Measurements from ENCODE around the gene TRMT10B. TPM values are rescaled to one million over a fixed set of nuclear protein-coding genes. Genes with fewer than 3 reads are reported as not detected.

TRMT10B gene
- total and polyA plus RNA-seq, 12 donors, result 2.6 to 6.5 (median 3.6) TPM

DNA sequence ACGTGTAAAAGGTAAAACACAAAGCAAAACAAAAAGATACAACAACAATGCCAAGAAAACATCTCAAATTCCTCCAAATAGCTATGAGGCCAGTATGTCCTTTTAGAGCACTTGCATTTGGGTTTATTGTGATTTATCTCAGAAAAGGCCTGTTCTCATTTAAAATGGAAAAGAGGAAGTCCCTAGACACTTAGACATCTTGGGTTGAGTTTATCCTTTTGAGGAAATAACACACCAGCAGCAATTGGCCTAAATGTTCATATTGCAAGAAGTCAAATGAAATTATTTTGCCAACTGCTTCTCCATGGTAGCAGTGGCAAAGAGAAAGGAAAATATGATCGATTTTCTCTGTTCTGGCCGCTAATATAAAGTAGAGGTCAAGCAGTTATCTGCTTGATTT lies 43.6 kb upstream of the TRMT10B start:
- ATAC-seq (no peak), DNase-seq (no peak)
- H3K4me3 ChIP-seq, result no peak overlapping the region
- intact Hi-C loops (cut with DNase I), result no loop called here
- no peaks in the 10 kb centered on the region for H3K36me3 ChIP-seq
- 84 to 88% methylated on average over 3 of the region's 3 CpGs for WGBS, 2 donors
- H3K27ac ChIP-seq, result no peak overlapping the region
- no peak for TF ChIP-seq CTCF (IDR thresholded peaks at IDR 0.05)
- H3K4me1 ChIP-seq, result no peaks in the 10 kb centered on the region
- no peaks in the 10 kb centered on the region for H3K9me3 ChIP-seq
- peaks cover 0 to 10% (median 4%) of the 10 kb centered on the region in 7 donors for H3K27me3 ChIP-seq

DNA sequence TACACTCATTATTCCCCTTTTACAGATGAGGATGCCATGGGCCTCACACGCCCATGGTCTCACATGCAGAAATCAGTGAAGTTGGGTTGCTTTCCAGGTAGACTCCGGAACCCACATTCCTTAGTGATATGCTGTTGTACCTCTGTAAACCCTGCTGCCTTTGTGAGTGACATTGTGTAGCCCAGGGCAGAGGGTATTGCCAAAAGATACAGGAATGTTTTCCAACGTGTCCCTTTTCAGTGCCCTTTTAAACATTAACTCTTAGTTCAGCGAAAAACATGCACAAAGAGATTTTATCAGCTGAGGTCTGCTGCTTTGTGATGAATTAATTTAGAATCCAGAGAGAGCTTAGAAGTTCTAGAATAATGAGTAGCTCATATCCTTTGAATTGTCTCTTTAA lies 38.3 kb upstream of the TRMT10B start:
- intact Hi-C loops (cut with DNase I), result no loop called here
- TF ChIP-seq CTCF (IDR thresholded peaks at IDR 0.05), result no peak
- DNase-seq (no peak), ATAC-seq (no peak)
- Histone ChIP-seq H3K27ac (no peak overlapping the region), H3K4me3 (no peak overlapping the region), H3K9me3 (no peaks in the 10 kb centered on the region), H3K4me1 (no peaks in the 10 kb centered on the region), H3K27me3 (peaks cover 0 to 3% (median 0%) of the 10 kb centered on the region in 7 donors), H3K36me3 (no peaks in the 10 kb centered on the region)
- WGBS, 2 donors, result 73 to 79% methylated on average over 4 of the region's 4 CpGs

DNA sequence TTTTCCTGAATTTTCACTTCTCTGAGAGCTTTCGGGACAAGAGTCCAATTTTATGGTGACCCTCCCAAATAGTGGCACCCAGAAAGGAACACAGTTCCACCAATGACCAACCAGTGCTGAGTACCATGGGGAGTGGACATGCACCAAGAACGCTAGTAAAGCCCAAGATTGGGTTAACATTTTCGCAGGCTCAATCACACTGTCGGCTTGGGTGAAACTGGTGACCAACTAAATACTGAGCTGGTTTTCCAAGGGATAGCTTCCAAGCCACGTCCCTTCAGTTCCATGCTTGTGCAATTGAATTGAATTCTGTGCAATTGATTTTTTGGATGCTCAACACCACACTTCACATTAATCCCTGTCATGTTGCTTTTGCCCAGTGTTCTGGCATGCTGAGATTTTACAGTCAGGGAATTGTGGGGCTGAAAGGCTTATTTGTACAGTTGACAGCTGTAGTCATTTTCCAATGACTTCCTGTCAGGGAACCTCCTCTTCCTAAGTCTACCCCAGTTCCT lies 37.6 kb upstream of the TRMT10B start:
- peaks cover 0 to 3% (median 0%) of the 10 kb centered on the region in 7 donors for H3K27me3 ChIP-seq
- no peaks in the 10 kb centered on the region for H3K36me3 ChIP-seq
- 86 to 92% methylated on average over 5 of the region's 5 CpGs for WGBS, 2 donors
- no peaks in the 10 kb centered on the region for H3K9me3 ChIP-seq
- intact Hi-C loops (cut with DNase I), result no loop called here
- no peak overlapping the region for H3K4me3 ChIP-seq
- DNase-seq (no peak), ATAC-seq (no peak)
- no peaks in the 10 kb centered on the region for H3K4me1 ChIP-seq
- no peak for TF ChIP-seq CTCF (IDR thresholded peaks at IDR 0.05)
- no peak overlapping the region for H3K27ac ChIP-seq

DNA sequence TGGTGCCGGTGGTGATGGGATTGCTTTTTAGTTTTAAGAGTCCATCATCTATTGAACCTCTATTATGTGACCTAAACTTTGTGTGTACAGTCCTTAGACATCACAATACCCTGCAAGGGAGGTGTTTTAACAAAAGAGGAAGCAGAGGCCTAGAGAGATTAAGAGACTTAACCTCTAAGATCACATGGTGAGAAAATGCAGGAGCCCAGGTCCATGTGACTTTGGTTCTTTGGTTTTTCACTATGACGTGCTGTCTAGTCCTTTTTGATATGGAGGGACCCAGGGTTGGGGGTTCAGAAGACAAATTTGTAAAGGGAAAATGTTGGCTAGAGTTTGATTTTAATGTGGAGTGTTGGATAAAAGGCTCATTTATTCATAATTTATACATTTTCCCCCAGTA lies 34.1 kb upstream of the TRMT10B start:
- H3K36me3 ChIP-seq, result no peaks in the 10 kb centered on the region
- H3K9me3 ChIP-seq, result no peaks in the 10 kb centered on the region
- TF ChIP-seq CTCF (IDR thresholded peaks at IDR 0.05), result no peak
- no peak overlapping the region for H3K4me3 ChIP-seq
- H3K4me1 ChIP-seq, result no peaks in the 10 kb centered on the region
- ATAC-seq, result no peak
- no peak overlapping the region for H3K27ac ChIP-seq
- no peak for DNase-seq
- intact Hi-C loops (cut with DNase I), result no loop called here
- 77 to 79% methylated on average over 2 of the region's 2 CpGs for WGBS, 2 donors
- peaks cover 0 to 7% (median 0%) of the 10 kb centered on the region in 7 donors for H3K27me3 ChIP-seq
